GM19455 (cell line): ENCODE data around the gene GPR108.
"Not testable (repeated sequence)": the region's sequence is repeated elsewhere in the genome, so short reads cannot be mapped to it uniquely, and the experiment has no call there.

Experiments
- ATAC-seq: cut with Tn5 transposase; IDR thresholded peaks from one replicate; pipeline ENCODE4 v1.9.1; 2021; ENCODE audit not compliant: unreplicated experiment

GPR108 gene

DNA sequence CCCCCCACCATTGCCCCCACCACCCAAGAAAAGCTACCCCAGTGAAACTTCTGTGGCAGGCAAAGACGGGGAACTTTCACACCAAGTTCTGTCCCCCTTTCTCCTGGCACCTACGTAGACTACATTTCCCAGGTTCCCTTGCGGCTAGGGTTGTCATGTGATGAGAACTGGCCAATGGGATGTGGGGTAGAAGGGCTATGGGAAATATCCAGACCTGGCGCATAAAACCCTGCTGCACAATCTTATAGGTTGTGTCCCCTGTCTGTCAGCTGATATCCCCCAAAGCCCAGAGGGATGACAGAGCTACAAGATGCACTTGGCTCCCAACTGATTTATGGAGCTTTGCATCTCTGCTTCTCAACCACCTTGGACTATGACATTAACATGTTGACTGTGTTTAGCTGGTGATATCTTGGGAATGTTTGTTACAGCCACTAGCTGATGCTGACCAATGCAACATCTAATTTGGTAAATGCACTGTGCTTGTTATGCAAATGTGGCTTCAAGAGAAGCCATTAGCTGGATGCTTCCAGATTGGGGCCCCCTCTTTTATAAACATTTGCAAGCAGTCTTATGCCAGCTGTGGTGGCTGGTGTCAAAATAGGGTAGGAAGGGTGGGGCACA is 23.8 kb upstream of the GPR108 start:
- no peak for ATAC-seq

DNA sequence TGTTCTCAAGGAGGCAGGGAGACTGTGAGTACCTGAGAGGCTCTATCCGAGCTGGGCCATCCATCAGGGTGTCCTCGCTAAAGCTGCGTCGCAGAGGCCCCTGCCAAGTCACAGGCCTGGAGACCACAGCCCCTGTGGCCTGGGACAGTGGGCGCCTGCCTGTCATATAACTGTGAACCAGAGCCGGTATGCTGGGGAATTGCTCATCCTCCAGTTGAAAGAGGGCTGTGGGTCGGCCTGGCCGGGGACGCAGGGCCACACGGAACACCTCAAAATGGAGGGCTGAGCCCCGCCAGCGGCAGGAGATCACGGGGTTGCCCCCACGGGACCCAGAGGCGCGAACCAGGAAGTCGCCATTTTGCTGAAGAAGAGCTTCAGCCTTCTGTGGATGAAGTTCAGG is 23.2 kb upstream of the GPR108 start:
- no peak for ATAC-seq

DNA sequence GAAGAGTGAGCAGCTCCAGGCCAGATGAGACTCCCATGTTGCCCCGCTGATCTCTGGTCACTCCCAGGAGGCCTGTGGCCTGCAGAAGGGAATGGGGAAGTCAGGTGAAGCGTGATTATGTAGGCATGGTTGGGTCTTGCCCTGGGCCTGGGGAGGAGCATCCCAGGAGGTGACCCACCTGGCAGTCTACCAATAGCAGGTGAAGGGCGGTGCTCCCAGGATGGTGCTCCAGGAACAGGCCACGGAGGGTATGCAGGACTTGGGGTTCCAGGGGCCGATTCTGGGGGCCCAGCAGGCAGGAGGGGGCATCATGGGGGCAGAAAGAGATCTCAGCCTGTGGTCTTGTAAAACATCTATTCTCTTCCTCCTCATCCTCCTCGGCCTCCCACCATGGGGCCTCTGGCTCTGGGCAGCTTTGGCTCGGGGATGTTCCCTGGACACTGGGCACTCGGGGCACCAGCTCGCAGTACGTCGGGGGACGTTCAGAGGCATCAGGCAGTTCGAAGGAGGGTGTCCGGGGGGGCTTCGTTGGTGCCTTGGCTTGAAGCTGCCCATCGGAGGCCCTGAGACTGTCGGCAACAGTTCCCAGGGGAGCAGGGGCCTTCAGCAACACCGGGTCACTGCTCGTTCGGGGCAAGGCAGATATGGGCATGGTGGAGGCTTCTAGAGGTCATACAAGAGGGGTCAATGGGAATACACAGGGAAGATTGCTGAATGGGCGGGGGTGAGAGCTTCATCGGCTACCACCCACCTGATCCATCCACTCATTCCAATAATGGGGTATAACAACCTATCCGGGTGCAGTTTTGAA is 17.5 kb upstream of the GPR108 start:
- no peak for ATAC-seq

DNA sequence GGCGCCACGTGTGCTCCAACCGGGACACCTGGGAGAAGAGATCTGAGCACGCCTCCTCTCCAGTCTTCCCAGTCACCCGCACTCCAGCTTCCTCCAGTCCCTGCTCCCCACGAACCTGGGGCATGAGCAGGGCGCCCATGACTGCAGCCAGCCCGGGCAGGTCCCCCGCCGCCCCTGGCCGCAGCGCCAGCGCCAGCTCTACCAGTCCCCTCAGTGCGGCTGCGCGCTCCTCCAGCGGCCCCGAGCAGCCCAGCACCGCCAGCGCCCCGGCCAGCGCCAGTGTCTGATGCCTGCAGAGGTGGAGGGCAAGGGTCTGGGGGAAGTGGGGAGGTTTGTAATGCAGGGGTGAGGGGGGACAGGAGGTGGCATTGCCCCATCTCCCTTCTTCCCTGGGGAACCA is 16.8 kb upstream of the GPR108 start:
- ATAC-seq = no peak

- ATAC-seq = peak; percentile 72
Measured at GRCh38 chr19:6753178-6754031, 16.0 kb upstream of the GPR108 start.

DNA sequence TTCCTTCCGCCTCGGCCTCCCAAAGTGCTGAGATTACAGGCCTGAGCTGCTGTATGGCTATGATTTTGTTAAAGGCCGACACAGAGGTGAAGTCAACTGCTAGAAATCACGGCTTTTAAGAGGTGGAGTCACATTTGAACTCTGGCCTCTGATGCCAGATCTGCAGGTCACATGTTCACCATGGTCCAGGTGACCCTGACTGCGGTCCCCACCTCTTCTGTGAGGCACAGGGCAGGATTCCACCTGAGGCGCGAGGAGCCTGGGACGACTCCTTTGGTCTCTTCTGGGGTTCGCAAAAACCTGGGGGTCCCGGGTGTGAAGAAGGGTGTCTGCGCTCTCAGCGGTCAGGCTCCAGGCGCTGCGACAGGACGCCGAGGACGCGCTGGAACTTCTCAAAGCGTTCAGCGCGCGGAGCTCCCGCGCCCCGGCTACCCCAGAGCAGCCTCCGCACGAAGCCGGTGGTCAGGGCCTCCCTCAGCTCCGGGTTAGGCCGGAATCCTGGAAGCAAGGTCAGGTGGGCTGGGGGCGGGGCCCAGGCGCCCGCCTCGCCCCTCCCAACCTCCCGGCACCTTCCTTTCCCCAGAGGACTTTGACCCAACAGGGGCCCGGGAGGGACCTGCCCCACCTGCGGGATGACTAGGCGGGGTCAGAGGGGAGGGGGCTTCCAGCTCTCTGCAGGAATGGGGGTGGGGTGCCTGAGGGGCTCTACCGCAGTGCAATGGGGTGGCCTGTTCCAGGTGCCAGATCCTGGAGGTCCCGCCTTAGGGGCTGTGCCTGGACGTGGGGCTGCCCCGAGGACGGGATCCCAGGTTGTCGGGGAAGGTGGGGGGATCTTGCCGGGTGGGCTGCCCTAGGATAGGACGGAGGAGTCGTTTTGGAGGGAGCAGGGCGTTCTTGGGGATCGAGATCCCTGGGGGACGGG is 15.1 kb upstream of the GPR108 start:
- ATAC-seq = no peak

DNA sequence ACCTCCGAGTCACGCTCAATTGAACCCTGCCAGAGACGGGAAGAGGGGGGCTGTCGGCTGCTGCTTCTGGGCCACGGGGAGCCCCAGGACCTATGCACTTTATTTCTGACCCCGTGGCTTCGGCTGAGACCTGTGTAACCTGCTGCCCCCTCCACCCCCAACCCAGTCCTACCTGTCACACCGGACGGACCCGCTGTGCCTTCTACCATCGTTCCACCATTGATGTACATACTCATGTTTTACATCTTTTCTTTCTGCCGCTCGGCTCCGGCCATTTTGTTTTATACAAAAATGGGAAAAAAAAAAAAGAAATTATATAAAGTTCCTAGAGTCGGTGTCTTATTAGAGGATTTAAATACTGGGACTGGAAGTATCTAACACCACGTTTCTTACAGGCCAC is 13.8 kb upstream of the GPR108 start:
- no peak for ATAC-seq

DNA sequence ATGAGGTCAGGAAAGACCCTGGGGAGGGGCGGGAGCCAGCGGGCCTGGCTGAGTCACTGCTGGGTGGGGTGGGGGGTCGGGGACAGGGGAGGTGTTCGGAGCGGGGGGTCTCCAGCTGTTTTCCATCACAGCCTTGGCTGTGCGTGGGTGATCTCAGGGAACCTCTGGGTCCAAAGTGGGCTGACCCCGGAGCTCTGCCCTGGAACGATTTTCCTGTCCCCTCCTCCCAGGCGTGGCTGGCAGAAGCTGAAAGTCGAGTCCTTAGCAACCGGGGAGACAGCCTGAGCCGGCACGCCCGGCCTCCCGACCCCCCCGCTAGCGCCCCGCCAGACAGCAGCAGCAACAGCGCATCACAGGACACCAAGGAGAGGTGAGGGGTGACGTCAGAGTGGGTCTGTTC is 12.7 kb upstream of the GPR108 start:
- ATAC-seq = no peak

DNA sequence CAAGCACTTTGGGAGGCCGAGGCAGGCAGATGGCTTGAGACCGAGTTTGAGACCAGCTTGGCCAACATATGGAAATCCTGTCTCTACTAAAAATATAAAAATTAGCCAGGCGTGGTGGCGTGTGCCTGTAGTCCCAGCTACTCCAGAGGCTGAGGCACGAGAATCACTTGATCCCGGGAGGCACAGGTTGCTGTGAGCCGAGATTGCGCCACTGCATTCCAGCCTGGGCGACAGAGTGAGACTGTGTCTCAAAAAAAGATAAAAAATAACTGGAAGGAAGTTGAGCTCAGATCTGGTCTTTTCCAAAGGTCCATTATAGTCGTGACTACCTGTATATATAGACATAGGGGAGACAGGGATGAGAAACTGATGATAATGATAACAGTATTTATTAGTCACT is 11.2 kb upstream of the GPR108 start:
- ATAC-seq = not testable (repeated sequence)

DNA sequence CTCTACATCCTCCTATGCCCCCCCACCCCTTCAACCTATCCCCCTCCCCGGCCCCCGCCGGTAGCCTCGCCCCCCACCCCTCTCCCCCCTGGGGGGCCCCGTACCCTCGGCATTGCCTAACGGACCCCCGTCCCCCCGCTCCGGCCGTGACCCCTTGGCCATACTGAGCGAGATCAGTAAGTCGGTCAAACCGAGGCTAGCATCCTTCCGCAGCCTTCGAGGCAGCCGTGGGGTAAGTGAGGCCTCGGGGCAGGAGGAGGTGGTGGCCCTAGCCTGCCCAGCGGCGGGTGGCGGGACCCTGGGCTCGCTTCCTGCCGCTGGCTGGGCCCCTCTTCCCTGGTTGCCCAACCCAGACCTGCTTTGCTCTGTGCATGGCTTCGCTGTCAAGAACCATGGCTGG is 8.6 kb upstream of the GPR108 start:
- ATAC-seq = no peak

GRCh38 chr19:6744381-6745301 is 7.3 kb upstream of the GPR108 start:
- no peak for ATAC-seq

- ATAC-seq = no peak
Measured at GRCh38 chr19:6743714-6744380, 6.5 kb upstream of the GPR108 start.

DNA sequence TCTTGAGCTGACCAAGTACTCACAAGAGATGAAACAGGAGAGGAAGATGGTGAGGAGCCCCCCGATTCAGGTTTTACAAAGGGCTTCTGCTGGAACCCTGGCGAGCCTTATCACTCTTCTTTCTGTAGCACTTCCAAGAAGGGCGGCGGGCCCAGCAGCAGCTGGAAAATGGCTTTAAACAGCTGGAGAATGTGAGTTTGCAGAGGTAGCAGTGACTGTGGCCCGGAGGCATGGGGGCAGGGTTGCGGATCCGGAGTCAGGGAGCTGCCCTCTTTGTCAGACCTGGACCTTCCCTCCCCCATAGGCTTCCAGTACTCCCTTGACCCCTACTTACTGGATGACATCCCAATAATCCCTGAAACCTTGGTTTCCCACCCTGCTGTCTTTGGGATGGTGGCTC is 5.7 kb upstream of the GPR108 start:
- no peak for ATAC-seq

DNA sequence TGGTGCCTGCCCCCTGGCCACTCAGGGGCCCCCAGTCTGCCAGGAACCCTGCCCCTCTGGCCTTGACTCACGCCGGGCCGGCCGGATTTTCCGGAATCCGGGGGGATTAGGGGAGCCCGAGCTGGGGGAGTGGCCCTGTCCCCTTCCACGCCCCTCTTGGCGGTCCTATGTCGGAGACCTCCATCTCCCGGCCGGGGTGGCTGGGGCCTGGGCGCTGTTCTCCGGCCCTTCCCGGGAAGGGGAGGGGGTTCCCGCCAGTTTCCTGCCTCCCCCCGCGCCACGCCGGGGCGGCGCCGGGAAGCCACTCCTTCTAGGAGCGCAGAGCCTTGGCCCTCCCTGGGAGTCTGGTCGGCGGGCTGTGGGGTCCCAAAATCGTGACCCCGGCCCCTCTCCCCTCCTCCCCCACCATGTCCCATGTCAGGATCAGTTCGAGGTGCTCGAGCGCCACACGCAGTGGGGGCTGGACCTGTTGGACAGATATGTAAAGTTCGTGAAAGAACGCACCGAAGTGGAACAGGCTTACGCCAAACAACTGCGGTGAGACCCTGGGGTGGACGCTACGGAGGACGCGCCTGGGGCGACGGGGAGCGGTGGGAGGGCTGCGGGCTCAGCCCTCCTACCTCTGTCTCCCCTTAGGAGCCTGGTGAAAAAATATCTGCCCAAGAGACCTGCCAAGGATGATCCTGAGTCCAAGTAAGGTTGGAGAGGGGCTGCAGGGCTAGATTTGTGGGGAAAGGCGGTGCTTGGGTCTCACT is 3.4 kb upstream of the GPR108 start:
- ATAC-seq = no peak

- no peak for ATAC-seq
Measured at GRCh38 chr19:6739883-6740588, 2.7 kb upstream of the GPR108 start.

GRCh38 chr19:6739390-6739882 is 2.1 kb upstream of the GPR108 start, which contains the start of gene TRIP10:
Gene TRIP10 (plus strand): TSS chr19:6739680. CDS start chr19:6739762, 82 bp downstream.
- no peak for ATAC-seq

DNA sequence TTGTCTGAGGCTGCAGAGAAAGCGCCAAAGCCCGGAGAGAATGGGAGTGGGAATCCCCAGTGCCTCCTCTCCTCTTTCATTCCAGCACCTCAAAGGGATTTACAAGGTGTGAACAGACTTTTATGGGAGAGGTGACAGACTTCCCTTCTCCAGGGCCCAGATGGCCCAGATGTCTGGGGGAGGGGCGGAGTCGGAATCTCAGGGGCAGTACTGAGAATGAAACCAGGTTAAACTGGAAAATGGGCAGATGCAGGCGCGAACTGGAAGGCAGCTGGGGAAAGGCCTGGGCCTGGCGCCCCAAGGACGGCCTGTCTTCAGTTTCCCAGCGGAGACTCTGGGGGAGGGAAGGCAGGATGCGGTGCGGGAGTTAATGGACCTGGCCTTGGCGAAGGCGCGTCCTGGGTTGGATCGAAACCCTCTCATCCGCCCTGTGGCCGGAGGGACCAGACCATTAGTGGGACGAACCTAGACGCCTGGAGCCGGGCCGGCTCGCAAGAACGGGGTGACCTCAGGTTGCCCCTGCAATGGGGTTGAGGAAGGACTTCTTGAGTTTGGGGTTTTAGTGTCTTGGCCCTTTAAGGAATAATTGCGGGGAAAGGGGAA is 1.5 kb upstream of the GPR108 start:
- ATAC-seq = no peak
